HepG2 (cell line): ENCODE data around the gene NFKBIL1. TPM values are rescaled to one million over a fixed set of nuclear protein-coding genes. Genes with fewer than 3 reads are reported as not detected.

Source experiments
- ARNTL ChIP-seq: sonication (generic); formaldehyde crosslinking; IDR thresholded peaks from 2 replicates; pipeline ENCODE4 v1.4.0; 2020; ENCODE audit warnings: mild to moderate bottlenecking, missing genetic modification reagents
- CSRNP2 ChIP-seq: sonication (generic); formaldehyde crosslinking; conservative IDR thresholded peaks from 2 replicates; pipeline ENCODE4 v1.8.0; 2022; ENCODE audit warnings: low read depth, missing genetic modification reagents
- DRAP1 ChIP-seq: IDR thresholded peaks from 2 replicates; pipeline ENCODE4 v1.6.1; 2016; ENCODE audit warnings: missing genetic modification reagents, missing compliant biosample characterization
- EP300 ChIP-seq, 3 experiments: sonication (generic) in 1 of 3; formaldehyde crosslinking in 1 of 3; IDR thresholded peaks; 2 replicates each; pipeline versions ENCODE4 v1.5.1 to v1.6.1; 2011 to 2020; ENCODE audit warnings: low read depth in 2 of 3, low read length in 2 of 3, borderline replicate concordance in 1 of 3, improper control_type of control experiment in 1 of 3, mild to moderate bottlenecking in 1 of 3, missing genetic modification reagents in 1 of 3, moderate library complexity in 1 of 3
- KLF6 ChIP-seq: IDR thresholded peaks from 2 replicates; pipeline ENCODE4 v1.8.0; 2016; ENCODE audit warnings: missing biosample characterization, missing genetic modification reagents
- NFE2 ChIP-seq: sonication (generic); formaldehyde crosslinking; IDR thresholded peaks from 2 replicates; pipeline ENCODE4 v1.4.0; 2020; ENCODE audit warnings: missing genetic modification reagents
- RAD51 ChIP-seq: fragments of 450-650 bp; IDR thresholded peaks from 2 replicates; pipeline ENCODE4 v1.6.1; 2016; ENCODE audit warnings: borderline replicate concordance
- RFX5 ChIP-seq: IDR thresholded peaks from 2 replicates; pipeline ENCODE4 v1.6.1; 2011; ENCODE audit warnings: low read depth, low read length, improper control_type of control experiment
- RORA ChIP-seq: sonication (generic); formaldehyde crosslinking; IDR thresholded peaks from 2 replicates; pipeline ENCODE4 v1.5.0; 2020; ENCODE audit warnings: mild to moderate bottlenecking, missing genetic modification reagents, moderate library complexity
- TARDBP ChIP-seq: sonication (generic); formaldehyde crosslinking; IDR thresholded peaks from 2 replicates; pipeline ENCODE4 v1.8.0; 2022; ENCODE audit warnings: mild to moderate bottlenecking, missing genetic modification reagents
- TCF12 ChIP-seq, 2 experiments: fragments of 450-650 bp in 1 of 2; sonication (generic) in 1 of 2; formaldehyde crosslinking in 1 of 2; IDR thresholded peaks; 2 replicates each; pipeline versions ENCODE4 v1.6.1 to v1.8.0; 2017 to 2022; ENCODE audit warnings: antibody characterized with exemption in 1 of 2, mild to moderate bottlenecking in 1 of 2, missing genetic modification reagents in 1 of 2, moderate library complexity in 1 of 2
- TFDP2 ChIP-seq: sonication (generic); formaldehyde crosslinking; IDR thresholded peaks from 2 replicates; pipeline ENCODE4 v1.4.0; 2020; ENCODE audit warnings: missing genetic modification reagents
- ZNF121 ChIP-seq: sonication (generic); formaldehyde crosslinking; IDR thresholded peaks from 2 replicates; pipeline ENCODE4 v1.5.0; 2020; ENCODE audit warnings: mild to moderate bottlenecking, missing genetic modification reagents
- ZNF274 ChIP-seq: sonication (generic); formaldehyde crosslinking; IDR thresholded peaks from 2 replicates; pipeline ENCODE4 v1.5.1; 2020; ENCODE audit warnings: mild to moderate bottlenecking, missing genetic modification reagents
- ZNF337 ChIP-seq: sonication (generic); formaldehyde crosslinking; IDR thresholded peaks from 2 replicates; pipeline ENCODE4 v1.5.1; 2020; ENCODE audit warnings: missing genetic modification reagents, low read depth, mild to moderate bottlenecking, borderline replicate concordance
- ZNF550 ChIP-seq: sonication (generic); formaldehyde crosslinking; IDR thresholded peaks from 2 replicates; pipeline ENCODE4 v1.4.0; 2020; ENCODE audit warnings: mild to moderate bottlenecking, missing genetic modification reagents, borderline replicate concordance
- ZSCAN20 ChIP-seq: sonication (generic); formaldehyde crosslinking; IDR thresholded peaks from 2 replicates; pipeline ENCODE4 v1.4.0; 2020; ENCODE audit warnings: missing genetic modification reagents, mild to moderate bottlenecking, borderline replicate concordance
- polyA plus RNA-seq, 8 experiments: library from polyadenylated mRNA; depleted of rRNA in 3 of 8; stranded (reverse) in 7 of 8; unstranded in 1 of 8; fragments of >200 nt; fragmentation: Illumina TruSeq in 4 of 8; extraction: Trizol in 4 of 8; gene quantifications; 2 replicates each; pipeline versions ENCODE4 v1.2.1 to v1.2.3, GENCODE V29; 2011 to 2016; ENCODE audit warnings: low read depth in 4 of 8, missing spikeins in 1 of 8, mixed read lengths in 1 of 8; ENCODE audit not compliant: insufficient read depth in 1 of 8
- total RNA-seq, 5 experiments: library from RNA; depleted of rRNA; stranded (reverse); fragments of >200 nt; fragmentation: Illumina TruSeq; extraction: Trizol; gene quantifications; 2 replicates each; pipeline ENCODE4 v1.2.3, GENCODE V29; 2016; ENCODE audit warnings: low read depth in 1 of 5
- TF ChIP-seq, protein P1 (sequence below): sonication (generic); formaldehyde crosslinking; IDR thresholded peaks from 2 replicates; pipeline ENCODE4 v1.8.0; 2022; ENCODE audit warnings: missing genetic modification reagents, mild to moderate bottlenecking, inconsistent platforms, borderline replicate concordance
- TF ChIP-seq, protein P2 (sequence below), 2 experiments: sonication (generic) in 1 of 2; formaldehyde crosslinking in 1 of 2; IDR thresholded peaks; 2 replicates each; pipeline versions ENCODE4 v1.4.0 to v1.6.1; 2018 to 2020; ENCODE audit warnings: missing genetic modification reagents in 2 of 2, borderline replicate concordance in 1 of 2, low read depth in 1 of 2, mild to moderate bottlenecking in 1 of 2, missing biosample characterization in 1 of 2

NFKBIL1 gene
- total and polyA plus RNA-seq, 2 of the 13 experiments (the other 11 are each of a cell fraction or from before 2014, with no cell fraction given), result 9.7 to 19.5 TPM

GRCh38 chr6:31528821-31529328, 18.5 kb upstream of the NFKBIL1 start, which contains the start of gene MCCD1 (continued):
- TF ChIP-seq ZNF337 (CRISPR knock-in tag) (no peak), RORA (no peak), KLF6 (CRISPR knock-in tag) (no peak), ZNF121 (no peak), TARDBP (CRISPR knock-in tag) (peak; percentile 56), RAD51 (no peak), ZNF274 (CRISPR knock-in tag) (no peak), TFDP2 (CRISPR knock-in tag) (no peak), ARNTL (no peak), CSRNP2 (CRISPR knock-in tag) (no peak), DRAP1 (CRISPR knock-in tag) (no peak), EP300 (IDR thresholded peaks at IDR 0.05; ENCODE audit: low read depth in 2 of 2, low read length in 2 of 2) (no peak), EP300 (CRISPR knock-in tag; IDR thresholded peaks at IDR 0.05; ENCODE audit: borderline replicate concordance) (no peak), ZNF550 (CRISPR knock-in tag) (no peak), TCF12 (IDR thresholded peaks at IDR 0.05) (no peak), TCF12 (CRISPR knock-in tag; IDR thresholded peaks at IDR 0.05) (no peak), NFE2 (no peak), ZSCAN20 (CRISPR knock-in tag) (no peak), RFX5 (no peak)
- TF ChIP-seq, protein P1, sequence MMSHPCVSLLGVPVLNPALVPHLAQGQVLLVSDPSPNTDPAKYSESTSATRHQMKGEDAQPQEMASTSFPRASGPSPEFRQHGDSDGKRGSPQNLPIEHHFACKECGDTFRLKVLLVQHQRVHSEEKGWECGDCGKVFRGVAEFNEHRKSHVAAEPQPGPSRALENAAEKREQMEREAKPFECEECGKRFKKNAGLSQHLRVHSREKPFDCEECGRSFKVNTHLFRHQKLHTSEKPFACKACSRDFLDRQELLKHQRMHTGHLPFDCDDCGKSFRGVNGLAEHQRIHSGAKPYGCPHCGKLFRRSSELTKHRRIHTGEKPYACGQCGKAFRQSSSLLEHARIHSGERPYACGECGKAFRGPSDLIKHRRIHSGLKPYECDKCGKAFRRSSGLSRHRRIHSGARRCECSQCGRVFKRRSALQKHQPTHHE, result 0 out of 2 replicates have a peak, but pooled peaks have one; percentile 3
- TF ChIP-seq, protein P2, sequence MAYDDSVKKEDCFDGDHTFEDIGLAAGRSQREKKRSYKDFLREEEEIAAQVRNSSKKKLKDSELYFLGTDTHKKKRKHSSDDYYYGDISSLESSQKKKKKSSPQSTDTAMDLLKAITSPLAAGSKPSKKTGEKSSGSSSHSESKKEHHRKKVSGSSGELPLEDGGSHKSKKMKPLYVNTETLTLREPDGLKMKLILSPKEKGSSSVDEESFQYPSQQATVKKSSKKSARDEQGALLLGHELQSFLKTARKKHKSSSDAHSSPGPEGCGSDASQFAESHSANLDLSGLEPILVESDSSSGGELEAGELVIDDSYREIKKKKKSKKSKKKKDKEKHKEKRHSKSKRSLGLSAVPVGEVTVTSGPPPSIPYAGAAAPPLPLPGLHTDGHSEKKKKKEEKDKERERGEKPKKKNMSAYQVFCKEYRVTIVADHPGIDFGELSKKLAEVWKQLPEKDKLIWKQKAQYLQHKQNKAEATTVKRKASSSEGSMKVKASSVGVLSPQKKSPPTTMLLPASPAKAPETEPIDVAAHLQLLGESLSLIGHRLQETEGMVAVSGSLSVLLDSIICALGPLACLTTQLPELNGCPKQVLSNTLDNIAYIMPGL (CRISPR knock-in tag; IDR thresholded peaks at IDR 0.05; ENCODE audit: borderline replicate concordance in 1 of 2, low read depth in 1 of 2), result peak in 1 of 2 experiments; percentile 15; a peak in 1 of 4 replicates
